C4-2B (cell line): ENCODE results near the gene UBR4.
A peak's percentile ranks its signal among the peaks of the same experiment; 100 is the strongest.

ENCODE experiments used
- H3K27ac ChIP-seq: fragments of 450-650 bp; 2 replicates; pipeline ENCODE4 v1.5.1; 2017
- CTCF ChIP-seq: fragments of 450-650 bp; conservative IDR thresholded peaks from 2 replicates; pipeline ENCODE4 v1.5.1; 2017; ENCODE audit warnings: mild to moderate bottlenecking
- ZFX ChIP-seq: fragments of 450-650 bp; IDR thresholded peaks from 2 replicates; pipeline ENCODE4 v1.6.1; 2017

UBR4 gene

GRCh38 chr1:19100028-19100427 is 110.0 kb downstream of the UBR4 start:
- no peak overlapping the region for H3K27ac ChIP-seq
- TF ChIP-seq ZFX (no peak), CTCF (no peak)

- TF ChIP-seq CTCF (no peak), ZFX (no peak)
- no peak overlapping the region for H3K27ac ChIP-seq
Observed at GRCh38 chr1:19096990-19097389, 113.1 kb downstream of the UBR4 start.

- TF ChIP-seq ZFX (no peak), CTCF (peak; percentile 42)
- no peak overlapping the region for H3K27ac ChIP-seq
Observed at GRCh38 chr1:19096036-19096833, 113.8 kb downstream of the UBR4 start.

- H3K27ac ChIP-seq = no peak overlapping the region
- TF ChIP-seq CTCF (no peak), ZFX (no peak)
Observed at GRCh38 chr1:19091196-19091953, 118.7 kb downstream of the UBR4 start.

- TF ChIP-seq CTCF = no peak
- H3K27ac ChIP-seq = no peak overlapping the region
Observed at GRCh38 chr1:19089524-19089923, 120.5 kb downstream of the UBR4 start.

GRCh38 chr1:19088717-19089442 is 121.2 kb downstream of the UBR4 start:
- no peak overlapping the region for H3K27ac ChIP-seq
- TF ChIP-seq CTCF (no peak), ZFX (no peak)
